HG03439 (cell line): ENCODE data around the gene YES1.
"Not testable (repeated sequence)": the region's sequence is repeated elsewhere in the genome, so short reads cannot be mapped to it uniquely, and the experiment has no call there.

Experiments
- ATAC-seq: cut with Tn5 transposase; IDR thresholded peaks from one replicate; pipeline ENCODE4 v1.9.1; 2021; ENCODE audit warnings: mild to moderate bottlenecking, moderate library complexity; ENCODE audit not compliant: unreplicated experiment

YES1 gene

GRCh38 chr18:824179-824578 lies 12.1 kb upstream of the YES1 start:
- ATAC-seq, result no peak

DNA sequence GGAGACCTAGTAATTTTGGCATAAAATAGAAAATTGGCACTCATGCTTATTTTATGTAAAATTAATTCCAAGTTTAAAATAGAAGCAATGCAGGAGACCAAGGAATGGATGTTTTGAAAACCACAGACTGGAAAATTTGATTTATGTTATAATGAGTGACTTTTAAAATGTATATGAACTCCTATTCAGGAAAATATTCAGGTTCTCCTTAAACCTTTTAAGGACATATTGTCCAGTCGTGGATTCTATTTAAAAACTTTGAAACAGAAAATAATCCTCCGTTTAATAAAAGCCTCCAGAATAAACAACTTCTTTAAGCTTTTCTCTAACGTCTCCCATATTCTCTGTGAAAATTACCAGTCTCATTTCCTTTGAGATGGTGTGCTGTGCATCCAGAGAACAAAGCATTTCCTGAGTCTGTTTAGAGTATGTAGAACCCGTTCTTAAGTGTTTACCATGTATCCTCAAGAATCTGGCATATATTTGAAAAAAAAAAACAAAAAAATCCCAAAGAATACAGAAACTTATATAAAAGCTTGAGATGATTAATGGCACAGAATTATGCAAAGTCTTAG lies 8.6 kb upstream of the YES1 start:
- no peak for ATAC-seq

DNA sequence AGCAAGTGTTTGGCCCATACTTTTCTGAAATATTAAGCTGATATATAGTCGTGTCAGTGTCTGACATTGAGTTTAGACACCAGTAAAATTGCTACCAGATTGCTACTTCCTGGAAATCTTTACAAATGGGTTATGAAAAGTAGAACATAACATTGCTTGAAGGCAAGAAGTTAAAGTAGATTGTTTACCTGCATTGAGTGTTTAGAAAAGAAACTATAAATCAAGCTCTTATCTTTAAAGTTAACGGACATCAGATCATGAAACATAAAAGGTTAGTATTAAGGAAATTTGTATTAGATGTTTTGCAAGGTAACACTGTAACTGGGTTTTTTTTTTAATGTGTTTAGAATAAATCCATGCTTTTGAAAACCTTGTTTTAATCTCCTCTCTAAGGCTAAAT lies 4.8 kb upstream of the YES1 start:
- no peak for ATAC-seq

DNA sequence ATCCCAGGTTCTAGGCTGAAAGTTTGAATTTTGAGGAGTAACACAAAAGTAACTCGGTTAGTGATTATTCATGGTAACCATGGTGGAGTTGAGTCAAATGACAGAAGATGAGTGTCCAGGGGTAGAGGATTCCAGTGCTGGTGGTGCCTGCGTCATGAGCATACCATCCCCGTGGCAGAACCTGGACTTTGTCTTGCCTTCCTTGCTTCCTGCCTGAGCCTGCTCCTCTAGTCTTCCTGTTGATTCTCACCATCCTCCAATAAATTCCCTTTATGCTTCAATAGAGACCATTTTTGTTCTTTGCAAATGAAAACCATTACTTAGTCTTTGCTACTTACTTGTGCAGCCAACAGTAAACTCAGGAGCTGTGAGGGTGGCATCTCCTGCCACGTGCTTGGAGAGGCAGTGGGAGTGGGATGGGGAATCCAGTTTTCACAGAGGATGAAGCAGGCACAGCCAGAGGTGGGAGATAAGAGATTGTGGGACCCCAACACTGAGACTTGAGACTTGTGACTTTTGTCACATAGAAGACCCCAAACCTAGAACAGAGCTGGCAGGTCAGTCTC lies 4.1 kb upstream of the YES1 start:
- no peak for ATAC-seq

- ATAC-seq, result no peak
Measured at GRCh38 chr18:815353-815752, 3.3 kb upstream of the YES1 start.

GRCh38 chr18:814300-815084 lies 2.5 kb upstream of the YES1 start:
- ATAC-seq, result no peak

DNA sequence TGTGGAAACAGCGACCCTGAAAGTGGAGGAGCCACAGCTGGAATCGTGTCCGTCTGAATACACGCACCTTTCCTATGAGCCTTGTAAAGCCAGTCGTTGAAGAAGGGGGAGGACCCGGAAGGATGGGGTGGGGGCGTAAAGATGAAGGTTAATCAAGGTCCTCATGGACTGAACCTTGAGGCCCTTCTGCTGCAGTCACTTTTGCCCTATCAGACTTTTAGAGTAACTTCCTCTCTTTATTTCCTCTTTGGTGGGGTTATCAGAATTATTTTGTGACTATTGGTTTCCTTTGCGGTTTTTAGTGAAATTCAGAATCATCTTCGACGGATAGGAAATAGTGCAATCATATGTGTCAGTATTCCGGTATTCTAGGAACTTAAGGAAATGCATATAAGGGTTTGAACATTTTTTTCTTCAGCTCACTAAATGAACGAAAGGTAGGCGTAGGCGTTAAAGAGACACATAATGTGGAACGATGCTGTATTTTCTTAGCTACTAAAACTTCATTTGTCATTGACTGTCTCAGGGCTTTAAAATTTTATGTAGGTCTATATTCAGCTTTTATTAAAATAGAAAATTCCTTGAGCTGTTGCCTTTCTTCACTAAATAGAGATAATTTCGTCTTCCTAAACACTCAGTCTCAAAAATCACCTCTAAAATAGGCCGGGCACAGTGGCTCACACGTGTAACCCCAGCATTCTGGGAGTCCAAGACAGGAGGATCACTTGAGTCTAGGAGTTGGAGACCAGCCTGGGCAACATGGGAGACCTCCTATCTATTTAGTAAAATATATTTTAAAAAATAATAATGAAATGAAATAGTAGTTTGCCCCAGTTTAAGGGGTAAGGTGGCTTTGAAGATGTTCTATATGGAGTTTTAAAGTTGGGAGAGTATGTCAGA lies 1.4 kb upstream of the YES1 start:
- no peak for ATAC-seq

GRCh38 chr18:812376-813171 lies 532 bp upstream of the YES1 start:
- ATAC-seq, result peak; percentile 57

DNA sequence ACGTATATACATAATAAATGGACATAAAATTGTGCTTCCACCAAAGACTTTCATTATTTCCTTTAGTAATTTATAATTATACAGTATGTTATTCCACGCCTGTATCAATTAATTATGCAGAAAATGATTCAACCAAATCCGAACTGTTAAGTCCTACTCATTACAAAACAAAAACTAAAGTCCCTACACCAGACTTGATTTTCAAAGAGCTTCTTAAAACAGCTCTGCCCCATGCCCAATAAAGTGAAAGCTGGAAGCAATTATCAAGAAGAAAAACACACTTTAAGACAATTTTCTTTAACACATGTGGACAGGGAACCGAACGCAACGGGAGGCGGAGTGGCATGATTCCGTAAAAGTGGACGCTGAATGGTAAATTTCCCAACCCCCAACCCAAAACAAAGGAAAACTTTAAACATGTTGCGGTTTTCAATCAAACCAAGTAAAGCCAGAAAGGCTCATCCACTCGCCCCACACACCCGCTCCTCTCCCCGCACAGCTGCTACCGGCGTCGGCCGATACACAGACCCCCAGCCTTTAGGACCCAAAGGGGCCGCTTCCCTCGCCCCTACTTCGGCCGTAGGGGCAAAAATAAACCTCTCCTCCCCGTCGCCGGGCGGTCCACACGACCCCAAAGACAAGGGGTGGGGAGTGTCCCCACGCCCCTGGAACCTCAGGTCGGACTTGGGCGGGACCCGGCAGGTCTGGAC lies 705 bp downstream of the YES1 start:
- ATAC-seq, result peak; percentile 16

DNA sequence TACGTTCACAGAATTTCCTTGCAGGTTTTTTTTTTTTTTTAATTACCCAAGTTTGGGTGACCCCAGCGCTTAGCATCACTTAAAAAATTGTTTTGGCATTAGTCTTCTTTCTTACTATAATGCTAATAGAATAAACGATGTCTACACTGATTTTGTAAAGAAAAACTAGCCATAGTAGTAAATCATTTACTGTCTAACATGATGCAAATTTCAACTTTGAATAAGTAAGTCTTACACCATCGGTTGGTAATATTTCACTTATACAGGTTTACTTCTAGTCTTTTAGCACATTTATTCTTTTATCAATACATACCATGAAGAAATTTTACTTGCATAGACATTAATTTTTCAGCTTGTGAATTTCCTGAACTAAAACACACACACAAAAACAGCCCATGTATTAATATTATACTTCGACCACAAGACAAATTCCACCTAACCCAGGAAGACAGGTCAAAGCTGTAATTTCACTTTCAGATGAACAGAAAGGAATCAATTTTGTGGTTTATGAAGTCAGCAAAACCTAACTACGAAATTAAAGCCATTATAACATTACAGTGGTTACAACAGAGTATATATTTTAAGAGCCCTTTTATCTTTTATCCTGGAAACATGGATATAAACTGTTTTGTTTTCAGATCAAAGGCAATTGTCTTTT lies 1.9 kb downstream of the YES1 start:
- ATAC-seq, result no peak

GRCh38 chr18:809228-809627 lies 2.8 kb downstream of the YES1 start:
- not testable (repeated sequence) for ATAC-seq

GRCh38 chr18:808502-808901 lies 3.5 kb downstream of the YES1 start:
- ATAC-seq, result no peak

GRCh38 chr18:808086-808485 lies 4.0 kb downstream of the YES1 start:
- ATAC-seq, result no peak

DNA sequence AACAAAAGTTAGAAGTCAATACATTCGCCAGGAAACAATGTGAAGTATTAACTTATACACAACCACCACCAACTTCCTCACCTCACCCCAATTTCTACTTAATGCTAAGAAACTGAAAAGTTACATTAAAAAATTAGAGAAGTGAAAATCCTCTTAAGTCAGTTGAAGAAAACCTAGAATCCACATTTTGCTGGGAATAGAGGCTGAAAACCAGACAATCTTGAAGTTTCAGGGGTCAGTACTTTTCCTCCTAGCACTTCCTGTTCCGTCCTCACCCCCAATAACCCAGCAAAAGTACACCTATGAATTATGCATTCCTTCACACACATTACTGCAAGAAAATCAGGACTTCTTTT lies 6.3 kb downstream of the YES1 start:
- ATAC-seq, result peak; percentile 13

- peak; percentile 47 for ATAC-seq
Measured at GRCh38 chr18:805008-805754, 6.9 kb downstream of the YES1 start.

GRCh38 chr18:801137-801536 lies 10.9 kb downstream of the YES1 start:
- no peak for ATAC-seq

- ATAC-seq, result no peak
Measured at GRCh38 chr18:799943-800342, 12.1 kb downstream of the YES1 start.

DNA sequence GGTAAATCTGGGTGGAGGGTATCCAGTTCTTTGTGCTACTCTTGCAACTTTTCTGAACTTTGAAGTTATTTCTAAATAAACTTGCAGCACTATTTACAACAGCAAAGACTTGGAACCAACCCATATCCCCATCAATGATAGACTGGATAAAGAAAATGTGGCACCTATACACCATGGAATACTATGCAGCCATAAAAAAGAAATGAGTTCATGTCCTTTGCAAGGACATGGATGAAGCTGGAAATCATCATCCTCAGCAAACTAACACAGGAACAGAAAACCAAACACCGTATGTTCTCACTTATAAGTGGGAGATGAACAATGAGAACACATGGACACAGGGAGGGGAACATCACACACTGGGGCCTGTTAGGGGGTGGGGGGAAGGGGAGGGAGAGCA lies 16.7 kb downstream of the YES1 start:
- not testable (repeated sequence) for ATAC-seq

DNA sequence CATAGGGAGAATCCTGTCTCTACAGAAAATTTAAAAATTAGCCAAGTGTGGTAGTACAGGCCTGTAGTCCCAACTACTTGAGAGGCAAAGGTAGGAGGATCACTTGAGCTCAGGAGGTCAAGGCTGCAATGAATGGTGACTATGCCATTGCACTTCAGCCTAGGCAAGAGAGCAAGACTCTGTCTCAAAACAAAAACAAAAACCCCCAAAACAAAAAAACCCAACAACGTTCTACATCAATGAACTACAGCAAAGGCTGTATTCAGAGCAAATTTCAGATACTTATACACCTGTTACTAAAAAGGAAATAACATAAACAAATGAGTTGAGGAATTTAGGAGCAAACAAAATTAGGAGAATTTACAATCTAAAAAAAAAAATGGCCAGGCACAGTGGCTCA lies 22.6 kb downstream of the YES1 start:
- no peak for ATAC-seq
